Neural progenitor cell (in vitro differentiated cells): ENCODE results near the gene COPS9. TPM values are rescaled to one million over a fixed set of nuclear protein-coding genes. Genes with fewer than 3 reads are reported as not detected.
A peak's percentile ranks its signal among the peaks of the same experiment; 100 is the strongest.

Experiments used
- DNase-seq: peaks from one replicate; pipeline ENCODE4 v3.0.0-alpha.2; 2016; ENCODE audit warnings: low spot score
- H2AFZ ChIP-seq: fragments of 200-600 bp; sonication (generic); replicated peaks from 2 replicates; pipeline ENCODE4 v1.6.1; 2016; ENCODE audit warnings: antibody characterized with exemption
- H3F3A ChIP-seq: fragments of 200-600 bp; sonication (generic); 2 replicates; pipeline ENCODE4 v1.6.1; 2016; ENCODE audit warnings: antibody characterized with exemption, low read depth
- H3K27ac ChIP-seq: fragments of 200-600 bp; sonication (generic); 2 replicates; pipeline ENCODE4 v1.5.1; 2016; ENCODE audit warnings: mild to moderate bottlenecking
- H3K27me3 ChIP-seq: fragments of 200-600 bp; sonication (generic); 2 replicates; pipeline ENCODE4 v1.6.1; 2016; ENCODE audit warnings: mild to moderate bottlenecking, moderate library complexity
- H3K36me3 ChIP-seq: fragments of 200-600 bp; sonication (generic); 2 replicates; pipeline ENCODE4 v1.5.1; 2016
- H3K4me1 ChIP-seq: fragments of 200-600 bp; sonication (generic); 2 replicates; pipeline ENCODE4 v1.6.1; 2016; ENCODE audit warnings: mixed run types
- H3K4me2 ChIP-seq: fragments of 200-600 bp; sonication (generic); 2 replicates; pipeline ENCODE4 v1.6.1; 2016
- H3K4me3 ChIP-seq: fragments of 200-600 bp; sonication (generic); 2 replicates; pipeline ENCODE4 v1.5.1; 2016
- H3K79me2 ChIP-seq: fragments of 200-600 bp; sonication (generic); 2 replicates; pipeline ENCODE4 v1.6.1; 2016; ENCODE audit warnings: low read depth
- H3K9ac ChIP-seq: fragments of 200-600 bp; sonication (generic); 2 replicates; pipeline ENCODE4 v1.6.1; 2016
- H3K9me3 ChIP-seq: fragments of 200-600 bp; sonication (generic); 2 replicates; pipeline ENCODE4 v1.5.1; 2016; ENCODE audit warnings: low read depth
- H4K20me1 ChIP-seq: fragments of 200-600 bp; sonication (generic); 2 replicates; pipeline ENCODE4 v1.6.1; 2016; ENCODE audit warnings: low read depth
- H3K27ac Mint-ChIP-seq: 3 replicates; pipeline ENCODE4 v1.8.0; 2021; ENCODE audit warnings: mixed read lengths
- H3K27me3 Mint-ChIP-seq: 2 replicates; pipeline ENCODE4 v1.8.0; 2022; ENCODE audit warnings: low read depth, mild to moderate bottlenecking, inconsistent platforms, moderate library complexity, mixed read lengths; ENCODE audit not compliant: insufficient read depth
- H3K36me3 Mint-ChIP-seq: 3 replicates; pipeline ENCODE4 v1.8.0; 2021; ENCODE audit warnings: mixed read lengths
- H3K4me1 Mint-ChIP-seq: 3 replicates; pipeline ENCODE4 v1.8.0; 2021; ENCODE audit warnings: mixed read lengths
- H3K4me3 Mint-ChIP-seq: 3 replicates; pipeline ENCODE4 v1.8.0; 2021; ENCODE audit warnings: mild to moderate bottlenecking, moderate library complexity, mixed read lengths
- H3K9me3 Mint-ChIP-seq: 3 replicates; pipeline ENCODE4 v1.8.0; 2020; ENCODE audit warnings: mixed read lengths
- CTCF ChIP-seq: fragments of 200-600 bp; sonication (generic); IDR thresholded peaks from 2 replicates; pipeline ENCODE4 v1.5.1; 2017; ENCODE audit warnings: antibody characterized with exemption, mild to moderate bottlenecking
- EZH2 ChIP-seq: fragments of 200-600 bp; sonication (generic); IDR thresholded peaks from 2 replicates; pipeline ENCODE4 v1.6.1; 2017; ENCODE audit warnings: antibody characterized with exemption, mild to moderate bottlenecking, moderate library complexity
- EZH2phosphoT487 ChIP-seq: fragments of 200-600 bp; sonication (generic); IDR thresholded peaks from 2 replicates; pipeline ENCODE4 v1.6.1; 2017; ENCODE audit warnings: antibody characterized with exemption
- total RNA-seq: library from RNA; depleted of rRNA; stranded (reverse); fragments of >200 nt; gene quantifications from 2 replicates; pipeline ENCODE4 v1.2.3, GENCODE V29; 2015; ENCODE audit warnings: low replicate concordance

The COPS9 gene
- total RNA-seq: 70.5 and 83.9 TPM in 2 replicates

DNA sequence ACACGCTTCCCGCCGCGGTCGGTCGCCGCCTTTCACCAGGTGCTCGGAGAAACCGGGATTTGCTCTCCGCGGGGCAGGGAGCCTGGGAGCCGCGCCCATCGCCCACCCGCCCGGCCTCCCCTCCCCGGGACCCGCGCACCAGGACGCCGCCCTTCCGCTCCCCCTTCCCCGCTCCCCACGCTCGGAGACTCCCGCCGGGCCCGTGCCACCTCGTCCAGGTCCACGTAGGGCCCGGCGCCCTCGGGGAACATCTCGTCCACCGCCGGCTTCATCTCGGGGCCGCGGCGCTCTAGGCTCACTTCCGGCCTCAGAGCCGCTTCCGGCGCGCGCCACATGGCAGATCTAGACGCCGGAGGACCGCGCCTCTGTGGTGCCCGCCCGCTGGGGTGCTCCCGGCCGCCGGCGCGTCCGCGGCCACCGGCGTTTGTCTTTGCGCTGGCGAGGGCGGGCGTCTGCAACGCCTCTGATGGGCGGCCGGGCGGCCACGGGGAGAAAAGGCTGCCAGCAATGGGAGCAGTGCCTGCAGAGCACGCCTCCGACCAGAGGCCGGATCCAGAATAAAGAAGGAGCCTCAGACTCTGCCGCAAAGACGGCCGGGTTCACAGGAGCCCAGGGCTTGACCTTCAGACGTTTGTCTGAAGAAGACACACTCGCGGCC, at the start of gene COPS9:
COPS9 (minus strand) TSS at position 293 of the 658 bp plus-strand sequence; CDS start at position 272, 21 bp downstream.
- peak; percentile 94 for DNase-seq
- peaks cover 18% of the 10 kb centered on the region for H4K20me1 ChIP-seq
- TF ChIP-seq EZH2phosphoT487: peak; percentile 62
- TF ChIP-seq EZH2: peak; percentile 77
- no peak for TF ChIP-seq CTCF
- peak within 1 kb of the TSS; percentile 97 for H3K9ac ChIP-seq
- Mint-ChIP-seq H3K36me3 (peaks cover 9% of the 10 kb centered on the region), H3K27me3 (peaks cover 7% of the 10 kb centered on the region), H3K4me1 (peaks cover 24% of the 10 kb centered on the region), H3K4me3 (peak within 1 kb of the TSS; percentile 94), H3K9me3 (no peaks in the 10 kb centered on the region), H3K27ac (peak within 1 kb of the TSS; percentile 55)
- peaks cover 26% of the 10 kb centered on the region for H3K4me1 ChIP-seq
- peak within 1 kb of the TSS; percentile 14 for H2AFZ ChIP-seq
- H3K9me3 ChIP-seq: no peaks in the 10 kb centered on the region
- peaks cover 12% of the 10 kb centered on the region for H3F3A ChIP-seq
- no peaks in the 10 kb centered on the region for H3K36me3 ChIP-seq
- peak within 1 kb of the TSS; percentile 100 for H3K4me2 ChIP-seq
- peaks cover 19% of the 10 kb centered on the region for H3K27me3 ChIP-seq
- peak within 1 kb of the TSS; percentile 98 for H3K4me3 ChIP-seq
- H3K79me2 ChIP-seq: peaks cover 26% of the 10 kb centered on the region
- no peak within 1 kb of the TSS for H3K27ac ChIP-seq

DNA sequence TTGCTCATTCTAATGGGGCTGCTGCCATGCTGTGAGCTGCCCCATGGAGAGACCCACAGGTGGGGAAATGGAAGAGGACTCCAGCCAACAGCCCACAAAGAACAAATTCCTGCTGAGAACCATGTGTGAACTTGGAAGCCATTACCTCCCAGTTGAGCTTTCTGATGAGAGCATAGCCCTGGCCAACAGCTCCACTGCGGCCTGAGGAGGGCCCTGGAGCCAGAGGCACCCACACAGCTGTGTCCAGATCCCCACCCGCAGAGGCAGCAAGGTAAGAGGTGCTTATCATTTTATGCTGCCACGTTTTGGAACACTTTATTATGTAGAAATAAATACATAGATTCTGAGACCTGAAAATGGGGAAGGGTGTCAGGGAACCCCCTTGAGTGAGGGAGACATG, 48.6 kb upstream of the COPS9 start:
- TF ChIP-seq EZH2: no peak
- no peak for TF ChIP-seq CTCF
- TF ChIP-seq EZH2phosphoT487: no peak
- peaks cover 11% of the 10 kb centered on the region for H3K27me3 Mint-ChIP-seq
- Histone ChIP-seq H3K79me2 (no peaks in the 10 kb centered on the region), H3K4me1 (peaks cover 2% of the 10 kb centered on the region), H2AFZ (no peak overlapping the region), H3K9me3 (no peaks in the 10 kb centered on the region), H3F3A (no peaks in the 10 kb centered on the region), H3K9ac (no peak overlapping the region), H4K20me1 (no peaks in the 10 kb centered on the region), H3K4me3 (no peak overlapping the region), H3K36me3 (no peaks in the 10 kb centered on the region), H3K27me3 (no peaks in the 10 kb centered on the region), H3K27ac (no peak overlapping the region), H3K4me2 (no peak overlapping the region)
- peaks cover 3% of the 10 kb centered on the region for H3K4me1 Mint-ChIP-seq
- no peak overlapping the region for H3K27ac Mint-ChIP-seq
- H3K36me3 Mint-ChIP-seq: no peaks in the 10 kb centered on the region
- H3K4me3 Mint-ChIP-seq: no peak overlapping the region
- DNase-seq: no peak
- H3K9me3 Mint-ChIP-seq: peaks cover 21% of the 10 kb centered on the region

GRCh38 chr2:240183875-240184590, 47.9 kb upstream of the COPS9 start:
- Mint-ChIP-seq H3K4me3 (no peak overlapping the region), H3K9me3 (peaks cover 21% of the 10 kb centered on the region), H3K27ac (no peak overlapping the region), H3K27me3 (peaks cover 8% of the 10 kb centered on the region), H3K4me1 (peaks cover 3% of the 10 kb centered on the region), H3K36me3 (no peaks in the 10 kb centered on the region)
- Histone ChIP-seq H3K4me3 (no peak overlapping the region), H3K27me3 (no peaks in the 10 kb centered on the region), H3K4me1 (peaks cover 2% of the 10 kb centered on the region), H2AFZ (no peak overlapping the region), H3K79me2 (no peaks in the 10 kb centered on the region), H3F3A (no peaks in the 10 kb centered on the region), H3K9me3 (no peaks in the 10 kb centered on the region), H4K20me1 (no peaks in the 10 kb centered on the region), H3K9ac (no peak overlapping the region), H3K4me2 (no peak overlapping the region), H3K27ac (no peak overlapping the region), H3K36me3 (no peaks in the 10 kb centered on the region)
- TF ChIP-seq EZH2 (no peak), EZH2phosphoT487 (no peak)
- no peak for DNase-seq
